ENCODE data around the gene PFAS. TPM values are rescaled to one million over a fixed set of nuclear protein-coding genes. Genes with fewer than 3 reads are reported as not detected.

Gene PFAS
- total and polyA plus RNA-seq, 2 experiments from 2014 or later = 13.6 to 18.8 TPM

GRCh38 chr17:8267480-8268147, 18.5 kb downstream of the PFAS start:
- no peak for DNase-seq (ENCODE audit: low spot score)
- no peaks in the 10 kb centered on the region for H3K9me3 ChIP-seq (ENCODE audit: low read depth)
- 94% methylated on average over 12 of the region's 13 CpGs for WGBS (ENCODE audit: low lambda C conversion rate, missing lambda C conversion rate)
- no peak overlapping the region for H3K4me2 ChIP-seq
- H3K4me3 ChIP-seq = no peak overlapping the region
- no peaks in the 10 kb centered on the region for H3K79me2 ChIP-seq
- H3K36me3 ChIP-seq (replicated peaks; ENCODE audit: insufficient read depth, low read depth) = no peaks in the 10 kb centered on the region
- no peaks in the 10 kb centered on the region for H3K9me2 ChIP-seq (replicated peaks; ENCODE audit: insufficient read depth)
- H3K27me3 ChIP-seq = no peaks in the 10 kb centered on the region
- H4K20me1 ChIP-seq (ENCODE audit: insufficient read depth, poor library complexity, severe bottlenecking) = no peaks in the 10 kb centered on the region
- H2AFZ ChIP-seq = no peak overlapping the region
- no peaks in the 10 kb centered on the region for H3K4me1 ChIP-seq (ENCODE audit: insufficient read depth)
- no peak overlapping the region for H3K27ac ChIP-seq
- TF ChIP-seq EZH2phosphoT487 (IDR thresholded peaks at IDR 0.05; ENCODE audit: low read depth, severe bottlenecking, unreplicated experiment) = no peak
- no peak for TF ChIP-seq EZH2 (IDR thresholded peaks at IDR 0.05; ENCODE audit: borderline replicate concordance)
- TF ChIP-seq, protein P1, sequence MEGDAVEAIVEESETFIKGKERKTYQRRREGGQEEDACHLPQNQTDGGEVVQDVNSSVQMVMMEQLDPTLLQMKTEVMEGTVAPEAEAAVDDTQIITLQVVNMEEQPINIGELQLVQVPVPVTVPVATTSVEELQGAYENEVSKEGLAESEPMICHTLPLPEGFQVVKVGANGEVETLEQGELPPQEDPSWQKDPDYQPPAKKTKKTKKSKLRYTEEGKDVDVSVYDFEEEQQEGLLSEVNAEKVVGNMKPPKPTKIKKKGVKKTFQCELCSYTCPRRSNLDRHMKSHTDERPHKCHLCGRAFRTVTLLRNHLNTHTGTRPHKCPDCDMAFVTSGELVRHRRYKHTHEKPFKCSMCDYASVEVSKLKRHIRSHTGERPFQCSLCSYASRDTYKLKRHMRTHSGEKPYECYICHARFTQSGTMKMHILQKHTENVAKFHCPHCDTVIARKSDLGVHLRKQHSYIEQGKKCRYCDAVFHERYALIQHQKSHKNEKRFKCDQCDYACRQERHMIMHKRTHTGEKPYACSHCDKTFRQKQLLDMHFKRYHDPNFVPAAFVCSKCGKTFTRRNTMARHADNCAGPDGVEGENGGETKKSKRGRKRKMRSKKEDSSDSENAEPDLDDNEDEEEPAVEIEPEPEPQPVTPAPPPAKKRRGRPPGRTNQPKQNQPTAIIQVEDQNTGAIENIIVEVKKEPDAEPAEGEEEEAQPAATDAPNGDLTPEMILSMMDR (IDR thresholded peaks at IDR 0.05; ENCODE audit: poor library complexity) = no peak

DNA sequence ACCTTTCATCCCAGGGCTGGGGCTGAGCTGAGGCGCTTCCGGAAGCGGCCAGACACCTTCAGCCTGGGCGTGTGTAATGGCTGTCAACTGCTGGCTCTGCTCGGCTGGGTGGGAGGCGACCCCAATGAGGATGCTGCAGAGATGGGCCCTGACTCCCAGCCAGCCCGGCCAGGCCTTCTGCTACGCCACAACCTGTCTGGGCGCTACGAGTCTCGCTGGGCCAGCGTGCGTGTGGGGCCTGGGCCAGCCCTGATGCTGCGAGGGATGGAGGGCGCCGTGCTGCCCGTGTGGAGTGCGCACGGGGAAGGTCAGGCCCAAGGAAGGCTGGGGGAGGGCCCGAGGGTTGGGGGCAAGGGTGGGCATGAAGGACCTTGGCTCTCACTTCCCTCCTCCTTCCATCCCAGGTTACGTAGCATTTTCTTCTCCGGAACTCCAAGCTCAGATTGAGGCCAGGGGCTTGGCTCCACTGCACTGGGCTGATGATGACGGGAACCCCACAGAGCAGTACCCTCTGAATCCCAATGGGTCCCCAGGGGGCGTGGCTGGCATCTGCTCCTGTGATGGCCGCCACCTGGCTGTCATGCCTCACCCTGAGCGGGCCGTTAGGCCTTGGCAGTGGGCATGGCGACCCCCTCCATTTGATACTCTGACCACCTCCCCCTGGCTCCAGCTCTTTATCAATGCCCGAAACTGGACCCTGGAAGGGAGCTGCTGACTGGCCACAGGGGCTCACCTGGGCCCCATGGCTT, 19.6 kb downstream of the PFAS start:
- Histone ChIP-seq H3K36me3 (replicated peaks; ENCODE audit: insufficient read depth, low read depth) (no peaks in the 10 kb centered on the region), H4K20me1 (ENCODE audit: insufficient read depth, poor library complexity, severe bottlenecking) (no peaks in the 10 kb centered on the region), H3K4me1 (ENCODE audit: insufficient read depth) (no peaks in the 10 kb centered on the region), H3K27ac (no peak overlapping the region), H3K79me2 (no peaks in the 10 kb centered on the region), H3K9me2 (replicated peaks; ENCODE audit: insufficient read depth) (no peaks in the 10 kb centered on the region), H2AFZ (no peak overlapping the region), H3K9me3 (ENCODE audit: low read depth) (no peaks in the 10 kb centered on the region), H3K4me3 (no peak overlapping the region), H3K27me3 (no peaks in the 10 kb centered on the region), H3K4me2 (no peak overlapping the region)
- no peak for DNase-seq (ENCODE audit: low spot score)
- WGBS (ENCODE audit: low lambda C conversion rate, missing lambda C conversion rate) = 96% methylated on average over 29 of the region's 29 CpGs
- TF ChIP-seq EZH2phosphoT487 (IDR thresholded peaks at IDR 0.05; ENCODE audit: low read depth, severe bottlenecking, unreplicated experiment) (no peak), EZH2 (IDR thresholded peaks at IDR 0.05; ENCODE audit: borderline replicate concordance) (no peak)
- TF ChIP-seq, protein P1 (IDR thresholded peaks at IDR 0.05; ENCODE audit: poor library complexity) = no peak

- no peak overlapping the region for H2AFZ ChIP-seq
- no peaks in the 10 kb centered on the region for H3K9me3 ChIP-seq (ENCODE audit: low read depth)
- 93% methylated on average over 1 of the region's 1 CpG for WGBS (ENCODE audit: low lambda C conversion rate, missing lambda C conversion rate)
- H3K4me3 ChIP-seq = no peak overlapping the region
- H4K20me1 ChIP-seq (ENCODE audit: insufficient read depth, poor library complexity, severe bottlenecking) = no peaks in the 10 kb centered on the region
- H3K36me3 ChIP-seq (replicated peaks; ENCODE audit: insufficient read depth, low read depth) = no peaks in the 10 kb centered on the region
- H3K4me1 ChIP-seq (ENCODE audit: insufficient read depth) = peaks cover 8% of the 10 kb centered on the region
- no peak for DNase-seq (ENCODE audit: low spot score)
- H3K27ac ChIP-seq = no peak overlapping the region
- TF ChIP-seq, protein P1 (IDR thresholded peaks at IDR 0.05; ENCODE audit: poor library complexity) = no peak
- TF ChIP-seq EZH2 (IDR thresholded peaks at IDR 0.05; ENCODE audit: borderline replicate concordance) (no peak), EZH2phosphoT487 (IDR thresholded peaks at IDR 0.05; ENCODE audit: low read depth, severe bottlenecking, unreplicated experiment) (no peak)
- H3K79me2 ChIP-seq = no peaks in the 10 kb centered on the region
- H3K4me2 ChIP-seq = no peak overlapping the region
- H3K27me3 ChIP-seq = no peaks in the 10 kb centered on the region
- H3K9me2 ChIP-seq (replicated peaks; ENCODE audit: insufficient read depth) = no peaks in the 10 kb centered on the region
Measured at GRCh38 chr17:8272421-8272820, 23.3 kb downstream of the PFAS start.
